Activated naive CD4-positive, alpha-beta T cell treated with anti-CD3 and anti-CD28 coated beads, Interleukin-2, amount 50 U/mL, for 16 hours (primary cell): ENCODE measurements around the gene PLP2.

Source experiments
- DNase-seq: peaks from one replicate; pipeline ENCODE4 v3.0.0-alpha.2; 2020

PLP2 gene

GRCh38 chrX:49187526-49187925, 15.8 kb downstream of the PLP2 start:
- no peak for DNase-seq

GRCh38 chrX:49188468-49189076, 16.9 kb downstream of the PLP2 start:
- DNase-seq = no peak

- no peak for DNase-seq
Observed at GRCh38 chrX:49189606-49190005, 17.9 kb downstream of the PLP2 start.

GRCh38 chrX:49190821-49191573, 19.3 kb downstream of the PLP2 start:
- peak; percentile 82 for DNase-seq

- DNase-seq = no peak
Observed at GRCh38 chrX:49191574-49192011, 19.9 kb downstream of the PLP2 start.

GRCh38 chrX:49192722-49193328, 21.1 kb downstream of the PLP2 start:
- DNase-seq = peak; percentile 19

- DNase-seq = no peak
Observed at GRCh38 chrX:49193542-49193964, 21.9 kb downstream of the PLP2 start.

- DNase-seq = no peak
Observed at GRCh38 chrX:49197543-49198087, 25.9 kb downstream of the PLP2 start.

GRCh38 chrX:49198540-49199314, 27.0 kb downstream of the PLP2 start:
- no peak for DNase-seq

- DNase-seq = no peak
Observed at GRCh38 chrX:49199315-49199595, 27.6 kb downstream of the PLP2 start.

GRCh38 chrX:49199906-49200771, 28.4 kb downstream of the PLP2 start, which contains the start of gene SYP:
Gene SYP (minus strand): TSS chrX:49200193. CDS start chrX:49200186, 7 bp downstream.
- DNase-seq = peak; percentile 88

- no peak for DNase-seq
Observed at GRCh38 chrX:49202022-49202421, 30.3 kb downstream of the PLP2 start.

GRCh38 chrX:49203536-49203935, 31.8 kb downstream of the PLP2 start:
- DNase-seq = no peak

GRCh38 chrX:49204017-49204416, 32.3 kb downstream of the PLP2 start:
- DNase-seq = no peak

GRCh38 chrX:49204709-49205108, 33.0 kb downstream of the PLP2 start:
- no peak for DNase-seq

- DNase-seq = no peak
Observed at GRCh38 chrX:49205443-49205842, 33.7 kb downstream of the PLP2 start.

- no peak for DNase-seq
Observed at GRCh38 chrX:49206543-49206942, 34.8 kb downstream of the PLP2 start.

GRCh38 chrX:49208399-49208798, 36.7 kb downstream of the PLP2 start:
- DNase-seq = no peak

GRCh38 chrX:49209434-49210251, 37.9 kb downstream of the PLP2 start:
- no peak for DNase-seq

GRCh38 chrX:49210406-49210805, 38.7 kb downstream of the PLP2 start:
- DNase-seq = no peak

- DNase-seq = no peak
Observed at GRCh38 chrX:49211074-49211473, 39.4 kb downstream of the PLP2 start.
